IMR-90 (cell line): ENCODE results near the gene FLNA. TPM values are rescaled to one million over a fixed set of nuclear protein-coding genes. Genes with fewer than 3 reads are reported as not detected.

Experiments
- CEBPB ChIP-seq: IDR thresholded peaks from 2 replicates; pipeline ENCODE4 v1.6.1; 2012; ENCODE audit warnings: low read depth, low read length, improper control_type of control experiment
- CTCF ChIP-seq: conservative IDR thresholded peaks from 2 replicates; pipeline ENCODE4 v1.5.1; 2012; ENCODE audit warnings: mild to moderate bottlenecking, low read depth, low read length, improper control_type of control experiment
- POLR2A ChIP-seq: IDR thresholded peaks from 2 replicates; pipeline ENCODE4 v1.6.1; 2012; ENCODE audit warnings: mild to moderate bottlenecking, low read depth, low read length
- polyA plus RNA-seq, 3 experiments: library from polyadenylated mRNA; depleted of rRNA; stranded (reverse); fragments of >200 nt; gene quantifications; 2 replicates each; pipeline ENCODE4 v1.2.3, GENCODE V29; 2012; ENCODE audit warnings: low replicate concordance in 1 of 3
- total RNA-seq: library from RNA; depleted of rRNA; stranded (reverse); fragments of >200 nt; gene quantifications from 2 replicates; pipeline ENCODE4 v1.2.3, GENCODE V29; 2012

FLNA gene
- total and polyA plus RNA-seq, 2 of the 4 experiments (the other 2 are of a cell fraction), result 1,356 to 1,357 TPM

GRCh38 chrX:154383359-154384283 is 9.2 kb upstream of the FLNA start (continued):
- TF ChIP-seq CTCF (no peak), CEBPB (no peak), POLR2A (no peak; the same call in 1 of the 2 replicates)
